Activated T-helper 2 cell treated with anti-CD3 and anti-CD28 coated beads, Interferon-gamma antibody, Interleukin-2, Interleukin-4, amounts not matched to agents 10 μg/mL and 5 μg/mL and 100 μg/mL, durations not matched to agents 14 hours and 24 hours and 36 hours (primary cell): ENCODE results near the gene PDE6G. TPM values are rescaled to one million over a fixed set of nuclear protein-coding genes. Genes with fewer than 3 reads are reported as not detected.

Source experiments
- DNase-seq: peaks from one replicate; pipeline ENCODE4 v3.0.0; 2021; ENCODE audit warnings: low spot score
- H3K27ac Mint-ChIP-seq: one replicate; pipeline ENCODE4 v1.8.0; 2021; ENCODE audit warnings: mixed read lengths
- H3K27me3 Mint-ChIP-seq: one replicate; pipeline ENCODE4 v1.8.0; 2021; ENCODE audit warnings: low read depth, mixed read lengths
- H3K36me3 Mint-ChIP-seq: one replicate; pipeline ENCODE4 v1.8.0; 2021; ENCODE audit warnings: low read depth, mixed read lengths
- H3K4me1 Mint-ChIP-seq: one replicate; pipeline ENCODE4 v1.8.0; 2021; ENCODE audit warnings: low read depth, mixed read lengths
- H3K4me3 Mint-ChIP-seq: one replicate; pipeline ENCODE4 v1.8.0; 2021; ENCODE audit warnings: low read depth, mild to moderate bottlenecking, moderate library complexity, mixed read lengths
- H3K9me3 Mint-ChIP-seq: one replicate; pipeline ENCODE4 v1.8.0; 2021; ENCODE audit warnings: mixed read lengths
- intact Hi-C: fragments of 100-400 bp; cut with micrococcal nuclease; formaldehyde crosslinking; loops from one replicate; pipeline ENCODE4 v1.15.1; 2023
- total RNA-seq: library from RNA; stranded (reverse); gene quantifications from 2 replicates; pipeline ENCODE4 v1.2.3, GENCODE V29; 2022

Gene PDE6G
- total RNA-seq, 1 donor from 2014 or later: 15.4 TPM

DNA sequence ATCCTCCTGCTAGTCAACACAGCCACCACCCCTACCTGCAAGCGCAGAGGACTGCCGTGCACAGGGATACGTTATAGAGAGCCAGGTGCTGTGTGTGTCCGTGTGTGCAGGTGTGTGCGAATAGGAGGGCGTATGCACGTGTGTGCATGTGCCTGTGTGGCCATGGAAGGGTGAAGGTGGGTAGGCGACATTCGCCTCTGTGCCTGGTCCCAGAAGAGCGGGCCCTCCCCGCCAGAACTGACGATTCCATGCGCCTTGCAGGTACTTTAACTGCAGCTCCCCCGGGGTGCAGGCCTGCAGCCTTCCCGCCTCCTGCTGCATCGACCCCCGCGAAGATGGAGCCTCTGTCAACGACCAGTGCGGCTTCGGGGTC, 8.7 kb downstream of the PDE6G start:
- Mint-ChIP-seq H3K27me3 (peaks cover 11% of the 10 kb centered on the region), H3K27ac (no peak overlapping the region), H3K9me3 (no peaks in the 10 kb centered on the region), H3K4me1 (no peaks in the 10 kb centered on the region), H3K36me3 (no peaks in the 10 kb centered on the region), H3K4me3 (no peak overlapping the region)
- intact Hi-C loops: no loop called here
- DNase-seq: no peak

DNA sequence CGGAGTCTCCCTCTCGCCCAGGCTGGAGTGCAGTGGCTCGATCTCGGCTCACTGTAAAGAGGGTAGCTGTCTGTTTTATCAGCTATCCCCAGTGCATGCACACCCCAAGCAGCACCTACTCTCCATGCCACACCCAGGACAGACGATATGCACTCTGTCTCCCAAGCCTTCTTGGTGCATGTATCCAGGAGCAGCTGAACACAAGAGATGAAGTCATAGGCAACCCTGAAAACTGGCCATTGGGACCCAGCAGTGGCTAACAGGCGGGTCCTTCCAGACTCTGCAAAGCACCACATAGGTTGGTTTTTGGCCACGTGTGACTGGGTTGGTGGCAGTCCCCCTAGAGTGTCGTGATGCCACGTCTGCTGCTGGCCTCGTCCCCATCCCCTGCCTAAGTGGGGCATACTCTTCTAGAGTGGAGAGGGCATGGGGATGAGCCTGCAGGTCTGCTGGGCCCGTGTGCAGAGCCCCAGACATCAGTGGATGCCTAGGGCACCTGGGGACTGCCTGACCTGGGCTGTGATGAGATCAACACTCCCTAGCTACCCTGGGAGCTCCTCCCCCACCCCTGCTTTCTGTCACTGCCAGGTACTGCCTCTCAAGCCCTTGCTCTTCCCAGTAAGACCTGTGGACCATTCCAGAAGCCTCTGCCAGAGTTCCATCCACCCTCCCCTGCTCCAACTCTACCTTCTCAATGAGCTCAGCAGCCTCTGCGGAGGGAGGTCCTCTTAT, 9.3 kb downstream of the PDE6G start:
- H3K9me3 Mint-ChIP-seq: no peaks in the 10 kb centered on the region
- no peaks in the 10 kb centered on the region for H3K36me3 Mint-ChIP-seq
- H3K27me3 Mint-ChIP-seq: peaks cover 11% of the 10 kb centered on the region
- no peaks in the 10 kb centered on the region for H3K4me1 Mint-ChIP-seq
- no peak overlapping the region for H3K27ac Mint-ChIP-seq
- intact Hi-C loops: no loop called here
- no peak overlapping the region for H3K4me3 Mint-ChIP-seq
- DNase-seq: no peak

GRCh38 chr17:81644976-81645952, 11.1 kb downstream of the PDE6G start:
- intact Hi-C loops: no loop called here
- no peak for DNase-seq
- Mint-ChIP-seq H3K4me1 (no peaks in the 10 kb centered on the region), H3K9me3 (no peaks in the 10 kb centered on the region), H3K27ac (no peak overlapping the region), H3K4me3 (no peak overlapping the region), H3K27me3 (peaks cover 11% of the 10 kb centered on the region), H3K36me3 (no peaks in the 10 kb centered on the region)

DNA sequence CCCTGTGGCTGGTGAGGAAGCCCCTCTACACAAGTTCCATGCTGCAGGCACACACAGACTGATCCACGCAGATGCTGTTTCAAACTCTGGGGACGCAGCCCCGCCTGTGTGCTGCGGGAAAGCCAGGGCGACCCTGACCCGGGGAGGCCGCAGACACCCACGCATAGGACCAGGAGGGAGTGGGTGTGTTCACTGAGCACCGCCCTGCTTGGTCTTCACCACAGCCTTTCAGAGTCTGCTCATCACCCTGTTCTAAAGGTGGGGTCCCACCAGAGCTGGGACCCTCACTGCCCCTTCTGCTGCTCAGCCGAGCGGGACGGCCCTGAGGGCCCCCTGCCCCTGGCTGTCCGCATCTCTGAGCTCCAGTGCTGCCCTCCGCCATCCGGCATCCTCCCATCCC, 11.8 kb downstream of the PDE6G start:
- H3K36me3 Mint-ChIP-seq: no peaks in the 10 kb centered on the region
- H3K9me3 Mint-ChIP-seq: no peaks in the 10 kb centered on the region
- H3K4me3 Mint-ChIP-seq: no peak overlapping the region
- H3K27me3 Mint-ChIP-seq: peaks cover 11% of the 10 kb centered on the region
- H3K27ac Mint-ChIP-seq: no peak overlapping the region
- no peaks in the 10 kb centered on the region for H3K4me1 Mint-ChIP-seq
- intact Hi-C loops: no loop called here
- no peak for DNase-seq

GRCh38 chr17:81641825-81642489, 14.4 kb downstream of the PDE6G start:
- intact Hi-C loops: no loop called here
- Mint-ChIP-seq H3K27me3 (peaks cover 3% of the 10 kb centered on the region), H3K27ac (no peak overlapping the region)

DNA sequence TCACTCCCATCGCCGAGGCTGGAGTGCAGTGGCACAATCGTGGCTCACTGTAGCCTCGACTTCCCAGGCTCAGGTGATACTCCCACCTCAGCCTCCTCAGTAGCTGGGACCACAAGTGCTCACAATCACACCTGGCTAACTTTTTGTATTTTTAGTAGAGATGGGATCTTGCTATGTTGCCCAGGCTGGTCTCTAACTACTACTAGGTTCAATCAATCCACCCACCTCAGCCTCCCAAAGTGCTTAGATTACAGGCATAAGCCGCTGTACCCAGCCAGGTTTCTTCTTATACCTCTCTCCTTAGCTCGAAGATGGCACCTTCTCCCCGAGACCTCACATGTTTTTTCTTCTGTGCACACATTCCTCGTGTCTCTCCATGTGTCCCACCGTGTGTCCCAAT, 16.3 kb downstream of the PDE6G start:
- Mint-ChIP-seq H3K4me1 (peaks cover 9% of the 10 kb centered on the region), H3K9me3 (no peaks in the 10 kb centered on the region), H3K36me3 (peaks cover 8% of the 10 kb centered on the region), H3K27me3 (no peaks in the 10 kb centered on the region), H3K4me3 (no peak overlapping the region), H3K27ac (no peak overlapping the region)
- intact Hi-C loops: no loop called here
- no peak for DNase-seq

More at GRCh38 chr17:81641825-81642489, 14.4 kb downstream of the PDE6G start:
- Mint-ChIP-seq H3K4me1 (peaks cover 2% of the 10 kb centered on the region), H3K36me3 (no peaks in the 10 kb centered on the region), H3K9me3 (no peaks in the 10 kb centered on the region), H3K4me3 (no peak overlapping the region)
- no peak for DNase-seq

- H3K4me1 Mint-ChIP-seq: peaks cover 9% of the 10 kb centered on the region
- peaks cover 8% of the 10 kb centered on the region for H3K36me3 Mint-ChIP-seq
- no peaks in the 10 kb centered on the region for H3K27me3 Mint-ChIP-seq
- DNase-seq: no peak
- no peak overlapping the region for H3K4me3 Mint-ChIP-seq
- no peak overlapping the region for H3K27ac Mint-ChIP-seq
- intact Hi-C loops: no loop called here
- H3K9me3 Mint-ChIP-seq: no peaks in the 10 kb centered on the region
Measured at GRCh38 chr17:81638683-81639082, 17.7 kb downstream of the PDE6G start.

DNA sequence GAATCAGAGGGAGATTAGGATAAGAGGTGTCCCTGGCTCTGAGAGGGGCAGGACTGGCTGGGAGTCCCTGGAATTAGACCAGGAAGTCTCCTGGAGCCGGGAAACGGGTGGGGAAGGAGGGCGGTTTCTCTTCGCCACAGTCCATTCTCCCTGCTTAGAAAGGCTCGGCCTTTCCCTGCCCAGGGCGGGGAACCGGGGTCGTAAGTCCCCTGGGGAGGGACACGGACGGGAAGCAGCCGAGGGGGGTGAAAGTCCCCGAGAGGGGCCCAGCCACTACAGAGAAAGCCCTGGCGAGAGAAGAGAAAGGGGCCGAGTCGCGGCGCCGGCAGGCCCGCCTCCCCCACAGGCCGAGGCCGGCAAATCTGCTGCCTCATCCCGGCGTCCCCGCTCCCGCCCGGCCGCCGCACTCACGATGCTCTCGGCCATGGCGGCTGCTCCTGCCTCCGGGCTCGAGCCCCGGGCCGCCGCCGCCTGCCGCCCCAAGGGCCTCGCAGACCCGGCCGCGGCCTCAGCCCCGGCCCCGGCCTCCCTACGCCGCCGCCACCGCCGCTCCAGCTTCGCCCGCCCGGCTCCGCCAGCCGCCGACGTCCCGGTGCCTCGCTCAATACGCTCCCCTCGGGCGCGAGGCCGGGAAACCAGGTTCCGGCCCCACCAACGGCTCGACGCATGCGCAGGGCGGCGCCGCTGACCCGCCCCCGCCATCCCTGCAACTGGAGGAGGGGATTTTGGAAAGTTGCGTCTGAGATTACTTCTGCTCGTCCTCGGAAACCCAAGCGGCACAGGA, 19.6 kb downstream of the PDE6G start, which contains the start of the genes NPLOC4 and TSPAN10:
Gene NPLOC4, minus strand, starts transcription at position 608 of the 784 bp plus-strand sequence. Its CDS starts 182 bp downstream, at position 426.
Gene TSPAN10, plus strand, starts transcription at position 692 of the 784 bp plus-strand sequence. CDS start 5,217 bp downstream, outside the sequence.
- Mint-ChIP-seq H3K9me3 (no peaks in the 10 kb centered on the region), H3K27me3 (no peaks in the 10 kb centered on the region), H3K4me1 (peaks cover 13% of the 10 kb centered on the region), H3K36me3 (peaks cover 13% of the 10 kb centered on the region), H3K4me3 (peak within 1 kb of the TSS; percentile 94), H3K27ac (peak within 1 kb of the TSS; percentile 75)
- peak; percentile 80 for DNase-seq
- intact Hi-C loops: loop anchor here (2.0 kb wide), 1 partner anchor 30 kb away; the partner anchor contains the start of genes CCDC137 and OXLD1

DNA sequence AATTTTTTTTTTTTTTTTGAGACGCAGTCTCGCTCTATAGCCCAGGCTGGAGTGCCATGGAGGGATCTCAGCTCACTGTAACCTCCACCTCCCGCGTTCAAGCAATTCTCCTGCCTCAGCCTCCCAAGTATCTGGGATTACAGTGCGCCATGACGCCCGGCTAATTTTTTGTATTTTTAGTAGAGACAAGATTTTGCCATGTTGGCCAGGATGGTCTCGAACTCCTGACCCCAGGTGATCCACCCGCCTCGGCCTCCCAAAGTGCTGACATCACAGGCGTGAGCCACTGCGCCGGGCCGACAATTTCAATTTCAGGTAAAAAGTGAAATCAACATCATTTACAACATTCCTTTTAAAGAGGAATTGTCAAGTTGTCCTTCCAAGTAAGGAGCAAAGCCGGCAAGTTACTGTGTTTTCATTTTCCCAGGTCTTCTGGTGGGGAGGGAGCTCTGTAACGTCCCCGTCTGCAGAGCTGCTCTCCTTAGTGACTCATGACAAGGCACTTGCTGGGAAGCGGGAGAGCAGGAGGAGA, 20.3 kb downstream of the PDE6G start:
- Mint-ChIP-seq H3K9me3 (no peaks in the 10 kb centered on the region), H3K4me3 (peak overlapping the region; percentile 94), H3K36me3 (peaks cover 17% of the 10 kb centered on the region), H3K27me3 (no peaks in the 10 kb centered on the region), H3K4me1 (peaks cover 13% of the 10 kb centered on the region), H3K27ac (peak overlapping the region; percentile 75)
- intact Hi-C loops: loop anchor here (2.0 kb wide), 1 partner anchor 31 kb away; the partner anchor contains the start of genes CCDC137 and OXLD1
- no peak for DNase-seq

- intact Hi-C loops: no loop called here
- Mint-ChIP-seq H3K27ac (peak overlapping the region; percentile 26), H3K36me3 (peaks cover 17% of the 10 kb centered on the region), H3K4me3 (peak overlapping the region; percentile 94), H3K27me3 (no peaks in the 10 kb centered on the region), H3K9me3 (no peaks in the 10 kb centered on the region), H3K4me1 (peaks cover 13% of the 10 kb centered on the region)
- DNase-seq: no peak
Measured at GRCh38 chr17:81635431-81635830, 20.9 kb downstream of the PDE6G start.

DNA sequence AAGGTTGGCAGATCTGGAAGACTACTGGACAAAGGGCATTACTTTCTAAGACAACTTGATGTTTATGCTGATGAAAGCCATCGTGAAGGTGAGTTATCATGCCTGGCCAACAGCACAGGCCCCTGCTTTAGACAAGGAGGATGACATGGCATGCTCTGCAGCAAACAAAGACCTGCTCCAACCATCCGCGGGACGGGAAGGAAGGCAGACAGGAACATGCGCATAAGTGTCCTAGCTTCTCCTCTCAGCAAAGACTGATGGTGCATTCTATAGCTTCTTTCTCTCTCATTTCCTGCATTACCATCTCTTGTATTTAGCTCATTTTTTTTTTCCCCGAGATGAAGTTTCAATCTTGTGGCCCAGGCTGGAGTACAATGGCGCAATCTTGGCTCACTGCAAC, 24.9 kb downstream of the PDE6G start:
- intact Hi-C loops: no loop called here
- Mint-ChIP-seq H3K36me3 (peaks cover 49% of the 10 kb centered on the region), H3K27me3 (no peaks in the 10 kb centered on the region), H3K4me1 (peaks cover 10% of the 10 kb centered on the region), H3K27ac (no peak overlapping the region), H3K4me3 (no peak overlapping the region), H3K9me3 (no peaks in the 10 kb centered on the region)
- DNase-seq: no peak
